Small intestine (tissue), 7 donors: ENCODE data around the gene CCNJL. TPM values are rescaled to one million over a fixed set of nuclear protein-coding genes. Genes with fewer than 3 reads are reported as not detected.
"Not testable (repeated sequence)": the region's sequence is repeated elsewhere in the genome, so short reads cannot be mapped to it uniquely, and the experiment has no call there.

Source experiments
- DNase-seq, 2 donors: peaks; one replicate each; pipeline versions ENCODE4 v3.0.0 to v3.0.0-alpha.2; 2013
- FAIRE-seq: peaks from 2 replicates; lab custom pipeline; 2012; peaks lifted over from hg19 to GRCh38; lab: Jason Lieb, UNC
- H3K27ac ChIP-seq, 3 donors: one replicate each; pipeline ENCODE4 v1.5.1; 2013; ENCODE audit warnings: low read length in 2 of 3, mild to moderate bottlenecking in 2 of 3, control low read depth in 1 of 3, inconsistent platforms in 1 of 3, low read depth in 1 of 3, moderate library complexity in 1 of 3
- H3K27me3 ChIP-seq, 3 donors: one replicate each; pipeline ENCODE4 v1.6.1; 2013; ENCODE audit warnings: low read length in 3 of 3, inconsistent platforms in 1 of 3; ENCODE audit not compliant: control insufficient read depth in 3 of 3, insufficient read depth in 3 of 3
- H3K36me3 ChIP-seq, 3 donors: one replicate each; pipeline ENCODE4 v1.6.1; 2013; ENCODE audit warnings: low read length in 3 of 3, inconsistent platforms in 1 of 3, low read depth in 1 of 3, mild to moderate bottlenecking in 1 of 3, moderate library complexity in 1 of 3; ENCODE audit not compliant: control insufficient read depth in 3 of 3, insufficient read depth in 2 of 3
- H3K4me1 ChIP-seq, 3 donors: one replicate each; pipeline ENCODE4 v1.6.1; 2013; ENCODE audit warnings: low read length in 2 of 3, inconsistent platforms in 1 of 3, low read depth in 1 of 3, mild to moderate bottlenecking in 1 of 3, moderate library complexity in 1 of 3; ENCODE audit not compliant: control insufficient read depth in 3 of 3, insufficient read depth in 2 of 3
- H3K4me3 ChIP-seq, 3 donors: one replicate each; pipeline ENCODE4 v1.5.1; 2013; ENCODE audit warnings: low read length in 3 of 3, control low read depth in 1 of 3, inconsistent platforms in 1 of 3, low read depth in 1 of 3, mild to moderate bottlenecking in 1 of 3, moderate library complexity in 1 of 3
- H3K9me3 ChIP-seq, 2 donors: one replicate each; pipeline ENCODE4 v1.6.1; 2013; ENCODE audit warnings: low read depth in 1 of 2, low read length in 1 of 2; ENCODE audit not compliant: control insufficient read depth in 2 of 2, insufficient read depth in 1 of 2
- WGBS, 3 donors: extraction: QIAGEN DNeasy Blood & Tissue Kit; methylation state at CpG; one replicate each; pipeline ENCODE4 v1.1.7; 2013; 5-methylcytosine and 5-hydroxymethylcytosine counted together
- polyA plus RNA-seq, 4 donors: library from polyadenylated mRNA; stranded (reverse) in 3 of 4; unstranded in 1 of 4; fragments of 200-250 nt in 3 of 4; fragments of 120-200 nt in 1 of 4; gene quantifications; one replicate each; pipeline versions ENCODE4 v1.2.1 to v1.2.3, GENCODE V29; 2013
- donor health status: healthy with polysubstance abuse.
- donor health status: control.
- donor health status: control.
- donor health status: Bipolar disorder and iron deficiency.
- donor health status: healthy.

Gene CCNJL
- polyA plus RNA-seq, 4 donors: 0.22 to 19.6 (median 1.5) TPM

- FAIRE-seq (no peak), DNase-seq (no peak)
- Histone ChIP-seq H3K36me3 (peaks cover 0 to 56% (median 0%) of the 10 kb centered on the region in 3 donors), H3K27me3 (no peaks in the 10 kb centered on the region), H3K4me1 (peaks cover 0 to 10% (median 0%) of the 10 kb centered on the region in 3 donors), H3K4me3 (no peak overlapping the region), H3K27ac (no peak overlapping the region), H3K9me3 (no peaks in the 10 kb centered on the region)
- WGBS, 3 donors: 90 to 93% (median 91%) methylated on average over 9 of the region's 9 CpGs
These were observed 59.4 kb downstream of the CCNJL start for GRCh38 chr5:160252916-160253315.

DNA sequence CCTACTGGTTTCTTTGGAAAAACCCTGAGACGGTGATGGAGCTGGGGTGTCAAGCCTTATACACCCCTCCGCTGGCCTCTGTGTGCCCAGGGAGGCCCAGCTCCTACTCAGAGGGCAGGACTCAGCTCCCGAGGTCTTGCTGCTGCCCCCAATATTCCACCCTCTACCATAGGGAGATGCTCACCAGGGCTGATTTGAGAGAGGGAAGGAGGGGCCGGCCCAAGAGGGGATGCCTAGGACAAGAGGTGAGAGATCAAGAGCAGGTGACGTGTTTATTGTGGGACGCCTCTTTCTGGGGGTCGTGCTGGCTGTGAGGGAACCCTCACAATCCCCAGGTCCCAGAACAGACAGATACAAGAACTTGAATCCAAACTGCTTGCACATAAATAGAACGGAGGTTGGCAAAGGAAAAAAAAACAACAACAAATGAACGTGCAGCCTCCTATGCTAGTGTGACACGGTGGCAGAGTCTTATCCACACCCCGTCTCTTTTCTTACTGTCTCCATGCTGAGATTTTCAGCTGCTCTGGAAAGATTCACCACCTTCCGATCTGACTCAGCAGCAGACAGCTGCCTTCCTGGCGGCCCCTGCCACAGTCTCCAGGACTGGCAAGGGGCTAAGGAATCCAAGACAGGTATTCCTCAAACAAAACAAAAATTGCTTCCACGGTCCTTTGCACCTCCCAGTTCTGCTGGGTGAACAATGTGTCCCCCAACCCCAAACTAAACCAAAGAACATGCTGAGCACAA lies 60.8 kb downstream of the CCNJL start:
- Histone ChIP-seq H3K27ac (no peak overlapping the region), H3K4me1 (peaks cover 0 to 10% (median 0%) of the 10 kb centered on the region in 3 donors), H3K27me3 (no peaks in the 10 kb centered on the region), H3K36me3 (peaks cover 0 to 53% (median 0%) of the 10 kb centered on the region in 3 donors), H3K9me3 (no peaks in the 10 kb centered on the region), H3K4me3 (no peak overlapping the region)
- 84 to 90% (median 87%) methylated on average over 14 of the region's 14 CpGs for whole genome bisulfite sequencing, 3 donors
- FAIRE-seq: no peak
- no peak for DNase-seq

DNA sequence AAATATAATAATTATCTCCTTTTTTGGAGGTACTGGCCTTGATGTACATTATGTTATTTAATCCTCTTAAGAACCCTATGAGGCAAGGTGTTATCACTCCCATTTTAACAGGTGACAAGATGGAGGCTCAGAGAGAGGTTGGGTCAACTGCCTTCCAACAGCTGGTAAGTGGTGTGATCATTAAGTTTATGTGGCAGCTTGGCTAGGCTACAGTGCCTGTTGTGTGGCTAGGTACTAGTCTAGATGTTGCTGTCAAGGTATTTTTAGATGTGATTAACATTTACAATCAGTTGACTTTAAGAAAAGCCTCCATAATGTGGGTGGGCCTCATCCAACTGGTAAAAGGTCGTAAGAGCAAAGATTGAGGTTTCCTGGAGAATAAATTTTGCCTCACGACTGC lies 61.5 kb downstream of the CCNJL start:
- 65 to 87% (median 73%) methylated on average over 2 of the region's 2 CpGs for WGBS, 3 donors
- FAIRE-seq (no peak), DNase-seq (no peak)
- Histone ChIP-seq H3K36me3 (peaks cover 0 to 50% (median 0%) of the 10 kb centered on the region in 3 donors), H3K27me3 (no peaks in the 10 kb centered on the region), H3K27ac (no peak overlapping the region), H3K9me3 (no peaks in the 10 kb centered on the region), H3K4me3 (no peak overlapping the region), H3K4me1 (peaks cover 0 to 10% (median 0%) of the 10 kb centered on the region in 3 donors)

GRCh38 chr5:160250226-160250625 lies 62.1 kb downstream of the CCNJL start:
- Histone ChIP-seq H3K4me3 (no peak overlapping the region), H3K4me1 (peaks cover 0 to 10% (median 0%) of the 10 kb centered on the region in 3 donors), H3K27ac (no peak overlapping the region), H3K36me3 (peaks cover 0 to 44% (median 0%) of the 10 kb centered on the region in 3 donors), H3K27me3 (no peaks in the 10 kb centered on the region), H3K9me3 (no peaks in the 10 kb centered on the region)
- DNase-seq (no peak), FAIRE-seq (no peak)
- 89 to 93% (median 92%) methylated on average over 5 of the region's 5 CpGs for WGBS, 3 donors

- H3K27me3 ChIP-seq, H3K9me3 ChIP-seq, H3K27ac ChIP-seq, FAIRE-seq, DNase-seq, H3K4me3 ChIP-seq: not testable (repeated sequence)
- peaks cover 0 to 10% (median 0%) of the 10 kb centered on the region in 3 donors for H3K4me1 ChIP-seq
- WGBS, 3 donors: 88 to 100% (median 91%) methylated on average over 1 of the region's 1 CpG
- H3K36me3 ChIP-seq: peaks cover 0 to 38% (median 0%) of the 10 kb centered on the region in 3 donors
These were observed 62.8 kb downstream of the CCNJL start for GRCh38 chr5:160249570-160249969.

- no peak overlapping the region for H3K4me3 ChIP-seq
- H3K36me3 ChIP-seq: peaks cover 0 to 5% (median 0%) of the 10 kb centered on the region in 3 donors
- H3K9me3 ChIP-seq: no peaks in the 10 kb centered on the region
- 60 to 75% (median 72%) methylated on average over 9 of the region's 9 CpGs for WGBS, 3 donors
- H3K27ac ChIP-seq: no peak overlapping the region
- H3K27me3 ChIP-seq: no peaks in the 10 kb centered on the region
- FAIRE-seq (no peak), DNase-seq (no peak)
- peaks cover 0 to 6% (median 0%) of the 10 kb centered on the region in 3 donors for H3K4me1 ChIP-seq
These were observed 66.8 kb downstream of the CCNJL start for GRCh38 chr5:160245506-160246086.

DNA sequence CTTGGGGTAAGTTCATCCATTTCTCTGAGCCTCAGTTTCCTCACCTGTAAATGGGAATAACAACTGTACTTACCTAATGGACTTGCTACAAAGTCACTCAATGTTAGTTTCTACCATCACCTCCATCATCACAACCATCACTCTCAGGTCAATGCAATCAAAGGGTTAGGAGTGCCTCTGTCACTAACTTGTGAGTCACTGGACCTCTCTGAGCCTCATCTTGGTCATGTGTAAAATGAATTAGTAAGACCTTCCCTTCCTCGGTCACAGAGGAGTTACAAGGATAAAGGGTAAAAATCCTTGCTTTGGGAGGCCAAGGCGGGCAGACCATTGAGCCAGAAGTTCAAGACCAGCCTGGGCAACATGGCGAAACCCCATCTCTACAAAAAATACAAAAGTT lies 70.2 kb downstream of the CCNJL start:
- no peaks in the 10 kb centered on the region for H3K9me3 ChIP-seq
- 73 to 94% (median 89%) methylated on average over 3 of the region's 3 CpGs for WGBS, 3 donors
- no peak for FAIRE-seq

DNA sequence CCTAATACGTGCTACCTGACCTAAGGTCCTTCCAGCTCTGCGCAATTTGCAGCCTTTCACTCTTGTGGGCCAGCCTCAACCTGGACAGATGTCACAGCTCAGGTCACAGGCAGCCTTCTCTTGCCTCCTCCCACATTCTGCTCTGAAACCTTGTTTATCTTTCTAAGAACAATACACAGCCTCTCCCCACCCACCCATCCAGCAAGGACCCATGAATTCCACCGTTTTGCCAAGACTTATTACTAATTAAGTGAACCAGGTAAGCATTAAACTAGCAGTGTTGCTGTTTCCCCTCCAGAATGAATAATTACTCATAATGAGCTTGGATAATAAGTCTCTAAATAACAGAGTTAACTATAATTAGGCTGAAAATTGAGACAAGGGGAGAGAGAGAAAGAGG lies 72.0 kb downstream of the CCNJL start:
- Histone ChIP-seq H3K36me3 (no peaks in the 10 kb centered on the region), H3K27ac (no peak overlapping the region), H3K9me3 (no peaks in the 10 kb centered on the region), H3K4me3 (no peak overlapping the region), H3K4me1 (no peaks in the 10 kb centered on the region), H3K27me3 (no peaks in the 10 kb centered on the region)
- WGBS, 3 donors: 23 to 60% (median 24%) methylated on average over 3 of the region's 3 CpGs
- DNase-seq (no peak), FAIRE-seq (no peak)

More for the DNA sequence above, 70.2 kb downstream of the CCNJL start:
- no peak for DNase-seq
- Histone ChIP-seq H3K36me3 (no peaks in the 10 kb centered on the region), H3K4me1 (no peaks in the 10 kb centered on the region), H3K27ac (no peak overlapping the region), H3K4me3 (no peak overlapping the region), H3K27me3 (no peaks in the 10 kb centered on the region)
